ENCODE data around the gene MRPL21.
A peak's percentile ranks its signal among the peaks of the same experiment; 100 is the strongest.

Gene MRPL21

DNA sequence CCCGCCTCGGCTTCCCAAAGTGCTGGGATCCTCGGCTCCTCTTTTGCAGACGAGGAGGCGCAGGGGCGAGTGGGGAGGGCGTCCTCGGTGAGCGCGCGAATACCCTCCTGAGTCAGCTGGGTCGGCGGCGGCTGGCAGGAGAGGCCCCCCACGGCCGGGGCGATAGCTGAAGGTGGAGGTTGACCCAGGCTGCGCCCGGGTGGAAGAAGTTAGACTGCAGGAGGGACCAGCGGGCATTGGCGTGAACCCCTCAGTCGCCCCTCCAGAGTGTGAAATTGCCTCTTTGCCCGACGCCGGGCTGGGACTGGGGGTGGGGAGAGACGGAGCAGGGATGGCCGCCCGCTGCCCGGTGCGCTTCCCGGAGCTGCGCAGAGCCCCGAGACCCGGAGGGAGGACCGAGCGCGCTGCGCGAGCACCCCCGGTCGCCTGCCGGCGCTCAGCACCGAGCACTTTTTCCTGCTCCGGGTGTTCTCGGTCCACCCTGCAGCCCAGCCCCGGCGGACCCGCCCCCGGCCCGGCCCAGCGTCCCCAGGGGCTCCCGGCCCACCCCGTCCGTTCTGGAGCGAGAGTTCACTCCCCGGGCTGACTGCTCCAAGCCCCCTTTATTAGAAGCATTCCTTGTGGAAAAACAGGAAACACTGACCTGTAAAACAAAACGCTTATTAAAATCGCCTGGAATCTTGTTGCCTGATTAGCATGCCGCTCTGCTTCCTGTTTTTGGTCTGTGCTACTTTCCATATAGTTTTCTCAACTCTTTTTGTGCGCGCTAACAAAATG lies 48.2 kb downstream of the MRPL21 start:
- H3K4me3 Mint-ChIP-seq, result peak overlapping the region; percentile 76 to 82 (median 81)
- peaks cover 21% of the 10 kb centered on the region for H3K4me1 Mint-ChIP-seq
- H3K27ac Mint-ChIP-seq, result peak overlapping the region; percentile 74 to 83 (median 78)
- peaks cover 40% of the 10 kb centered on the region for H3K27me3 Mint-ChIP-seq (ENCODE audit: low read depth)
- H3K36me3 Mint-ChIP-seq (ENCODE audit: low read depth), result no peaks in the 10 kb centered on the region
- H3K9me3 Mint-ChIP-seq, result no peaks in the 10 kb centered on the region
- TF ChIP-seq, protein P1, sequence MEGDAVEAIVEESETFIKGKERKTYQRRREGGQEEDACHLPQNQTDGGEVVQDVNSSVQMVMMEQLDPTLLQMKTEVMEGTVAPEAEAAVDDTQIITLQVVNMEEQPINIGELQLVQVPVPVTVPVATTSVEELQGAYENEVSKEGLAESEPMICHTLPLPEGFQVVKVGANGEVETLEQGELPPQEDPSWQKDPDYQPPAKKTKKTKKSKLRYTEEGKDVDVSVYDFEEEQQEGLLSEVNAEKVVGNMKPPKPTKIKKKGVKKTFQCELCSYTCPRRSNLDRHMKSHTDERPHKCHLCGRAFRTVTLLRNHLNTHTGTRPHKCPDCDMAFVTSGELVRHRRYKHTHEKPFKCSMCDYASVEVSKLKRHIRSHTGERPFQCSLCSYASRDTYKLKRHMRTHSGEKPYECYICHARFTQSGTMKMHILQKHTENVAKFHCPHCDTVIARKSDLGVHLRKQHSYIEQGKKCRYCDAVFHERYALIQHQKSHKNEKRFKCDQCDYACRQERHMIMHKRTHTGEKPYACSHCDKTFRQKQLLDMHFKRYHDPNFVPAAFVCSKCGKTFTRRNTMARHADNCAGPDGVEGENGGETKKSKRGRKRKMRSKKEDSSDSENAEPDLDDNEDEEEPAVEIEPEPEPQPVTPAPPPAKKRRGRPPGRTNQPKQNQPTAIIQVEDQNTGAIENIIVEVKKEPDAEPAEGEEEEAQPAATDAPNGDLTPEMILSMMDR (IDR thresholded peaks at IDR 0.05; ENCODE audit: unreplicated experiment in 3 of 3), result peak in 1 of 3 experiments; percentile 15

DNA sequence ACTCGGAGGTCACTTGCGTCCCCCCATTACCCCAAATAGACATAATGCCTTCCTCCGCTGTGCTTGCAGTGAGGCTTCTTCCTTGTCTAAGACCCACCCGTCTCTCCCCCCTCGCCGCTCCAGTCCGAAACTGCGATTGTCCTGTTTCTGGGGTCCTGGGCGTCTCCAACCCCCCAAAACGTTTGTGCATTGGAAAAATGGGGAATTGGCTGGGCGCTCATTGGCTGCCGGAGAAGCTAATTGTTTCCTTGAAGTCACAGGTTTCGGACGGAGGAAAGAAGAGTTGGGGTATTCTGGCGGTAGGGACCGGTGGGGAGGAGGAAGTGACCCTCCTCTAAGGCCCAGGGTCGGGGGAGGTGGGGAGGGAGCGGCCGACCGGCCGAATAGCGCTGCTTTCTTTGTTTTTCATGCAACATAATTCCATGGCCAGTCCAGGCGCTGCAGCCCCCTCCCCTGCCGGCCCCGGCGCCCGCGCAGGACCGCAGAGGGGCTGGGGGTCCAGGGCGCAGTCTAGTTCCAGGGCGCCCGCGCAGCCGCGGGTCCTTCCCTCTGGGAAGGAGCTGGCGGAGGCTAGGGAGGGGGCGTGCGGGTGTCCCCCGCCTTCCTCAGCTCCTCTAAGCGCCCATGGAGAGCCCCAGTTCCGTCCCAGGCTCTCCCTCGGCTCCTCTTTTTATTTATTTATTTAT lies 49.2 kb downstream of the MRPL21 start:
- Mint-ChIP-seq H3K27me3 (ENCODE audit: low read depth) (peaks cover 46% of the 10 kb centered on the region), H3K9me3 (no peaks in the 10 kb centered on the region), H3K27ac (peak overlapping the region in 1 of 3 experiments; percentile 31)

DNA sequence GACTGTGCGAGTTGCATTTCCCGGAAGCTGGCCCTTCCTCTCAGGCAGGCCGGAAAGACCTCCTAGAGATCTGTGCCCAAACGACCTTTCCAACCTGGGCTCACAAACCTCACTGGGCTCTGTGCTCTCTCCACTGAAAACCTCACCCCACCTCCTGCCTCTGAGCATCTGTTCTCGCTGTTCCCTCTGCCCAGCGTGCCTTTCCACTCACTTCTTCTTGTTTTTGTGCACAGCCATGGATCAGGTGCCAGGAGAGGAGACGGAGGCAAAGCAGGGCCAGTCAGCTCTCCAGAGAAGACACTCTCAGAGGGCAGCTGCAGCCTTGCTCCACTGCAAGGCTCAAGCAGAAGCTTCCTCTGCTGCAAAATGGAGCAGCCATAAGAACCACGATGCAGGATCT lies 51.0 kb downstream of the MRPL21 start:
- TF ChIP-seq, protein P1 (IDR thresholded peaks at IDR 0.05; ENCODE audit: unreplicated experiment in 3 of 3), result no peak
- Mint-ChIP-seq H3K27ac (no peak overlapping the region), H3K27me3 (ENCODE audit: low read depth) (peaks cover 63% of the 10 kb centered on the region), H3K9me3 (no peaks in the 10 kb centered on the region), H3K4me1 (peaks cover 20% of the 10 kb centered on the region), H3K36me3 (ENCODE audit: low read depth) (no peaks in the 10 kb centered on the region), H3K4me3 (no peak overlapping the region)

More for the DNA sequence above, 49.2 kb downstream of the MRPL21 start:
- H3K4me1 Mint-ChIP-seq, result peaks cover 21% of the 10 kb centered on the region
- no peaks in the 10 kb centered on the region for H3K36me3 Mint-ChIP-seq (ENCODE audit: low read depth)
- peak overlapping the region; percentile 56 to 77 (median 64) for H3K4me3 Mint-ChIP-seq
- TF ChIP-seq, protein P1 (IDR thresholded peaks at IDR 0.05; ENCODE audit: unreplicated experiment in 3 of 3), result no peak

DNA sequence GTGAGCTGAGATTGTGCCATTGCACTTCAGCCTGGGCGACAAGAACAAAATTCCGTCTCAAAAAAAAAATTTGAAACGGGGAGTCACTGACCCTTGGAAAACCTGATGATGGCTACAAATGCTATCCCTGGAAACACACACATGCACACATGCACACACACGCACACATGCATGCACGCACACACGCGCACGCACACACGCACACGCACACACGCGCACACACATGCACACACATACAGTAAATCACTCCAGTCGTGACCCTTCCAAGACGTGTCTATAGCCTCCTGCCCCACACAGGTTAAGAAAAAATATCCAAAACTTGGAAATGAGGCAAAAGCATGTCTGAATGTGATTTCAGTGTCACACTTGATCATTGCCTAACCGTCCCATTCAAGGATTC lies 55.2 kb downstream of the MRPL21 start:
- Mint-ChIP-seq H3K4me3 (no peak overlapping the region), H3K27me3 (ENCODE audit: low read depth) (peaks cover 75% of the 10 kb centered on the region), H3K36me3 (ENCODE audit: low read depth) (no peaks in the 10 kb centered on the region), H3K27ac (peak overlapping the region in 1 of 3 experiments; percentile 52), H3K4me1 (peaks cover 17% of the 10 kb centered on the region), H3K9me3 (no peaks in the 10 kb centered on the region)
- TF ChIP-seq, protein P1 (IDR thresholded peaks at IDR 0.05; ENCODE audit: unreplicated experiment in 3 of 3), result no peak

DNA sequence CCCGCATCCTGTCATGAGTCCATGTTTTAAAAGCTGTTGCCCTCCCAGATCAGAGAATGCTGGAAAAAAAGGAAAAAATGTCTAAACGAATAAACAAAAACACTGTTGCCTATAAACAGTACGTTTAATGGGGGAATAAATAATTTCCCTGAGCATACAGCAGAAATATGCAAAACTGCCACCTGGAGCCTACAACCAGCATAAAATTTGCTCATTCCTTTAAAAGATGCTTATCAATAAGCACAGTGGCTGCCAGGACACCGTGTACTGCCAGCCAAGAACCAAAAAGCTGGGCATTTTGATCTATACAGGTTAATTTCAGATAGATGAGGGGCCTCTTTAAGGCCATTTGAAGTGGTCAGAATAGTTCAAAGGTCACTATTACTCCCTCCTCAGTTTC lies 56.2 kb downstream of the MRPL21 start:
- TF ChIP-seq, protein P1 (IDR thresholded peaks at IDR 0.05; ENCODE audit: unreplicated experiment in 3 of 3), result no peak
- no peaks in the 10 kb centered on the region for H3K36me3 Mint-ChIP-seq (ENCODE audit: low read depth)
- H3K9me3 Mint-ChIP-seq, result no peaks in the 10 kb centered on the region
- no peak overlapping the region for H3K27ac Mint-ChIP-seq
- H3K27me3 Mint-ChIP-seq (ENCODE audit: low read depth), result peaks cover 76% of the 10 kb centered on the region
- no peak overlapping the region for H3K4me3 Mint-ChIP-seq
- H3K4me1 Mint-ChIP-seq, result peaks cover 23% of the 10 kb centered on the region
